GM10266 (cell line): ENCODE data around the gene NPTN.
"Not testable (repeated sequence)": the region's sequence is repeated elsewhere in the genome, so short reads cannot be mapped to it uniquely, and the experiment has no call there.

Experiments used
- DNase-seq: peaks from one replicate; pipeline ENCODE4 v3.0.0; 2012; ENCODE audit errors: extremely low spot score
- CTCF ChIP-seq: IDR thresholded peaks from 2 replicates; pipeline ENCODE4 v1.5.1; 2012; ENCODE audit warnings: mild to moderate bottlenecking, low read depth; ENCODE audit not compliant: control insufficient read depth, insufficient read depth; ENCODE audit errors: missing control alignments

The NPTN gene

GRCh38 chr15:73558529-73558928 lies 74.7 kb downstream of the NPTN start:
- no peak for TF ChIP-seq CTCF
- DNase-seq = no peak

GRCh38 chr15:73555080-73555479 lies 78.1 kb downstream of the NPTN start:
- TF ChIP-seq CTCF = no peak
- no peak for DNase-seq

GRCh38 chr15:73550190-73550589 lies 83.0 kb downstream of the NPTN start:
- no peak for TF ChIP-seq CTCF
- DNase-seq = no peak

- DNase-seq = not testable (repeated sequence)
Measured at GRCh38 chr15:73548925-73549324, 84.3 kb downstream of the NPTN start.

- no peak for TF ChIP-seq CTCF
- no peak for DNase-seq
Measured at GRCh38 chr15:73541479-73541878, 91.7 kb downstream of the NPTN start.

GRCh38 chr15:73540161-73540560 lies 93.0 kb downstream of the NPTN start:
- no peak for TF ChIP-seq CTCF
- DNase-seq = no peak

- TF ChIP-seq CTCF = no peak
- no peak for DNase-seq
Measured at GRCh38 chr15:73539212-73540128, 93.7 kb downstream of the NPTN start.

- TF ChIP-seq CTCF = no peak
- no peak for DNase-seq
Measured at GRCh38 chr15:73538563-73539211, 94.5 kb downstream of the NPTN start.
